H1 (cell line): ENCODE measurements around the gene ASXL1. TPM values are rescaled to one million over a fixed set of nuclear protein-coding genes. Genes with fewer than 3 reads are reported as not detected.

ENCODE experiments used
- BCL11A ChIP-seq, 2 experiments: IDR thresholded peaks; one replicate each; pipeline ENCODE4 v1.6.1; 2011; ENCODE audit warnings: low read depth in 2 of 2, low read length in 2 of 2, mild to moderate bottlenecking in 2 of 2
- polyA plus RNA-seq, 7 experiments: library from polyadenylated mRNA; depleted of rRNA in 3 of 7; stranded (reverse) in 5 of 7; unstranded in 2 of 7; fragments of >200 nt in 5 of 7; fragments of 200-250 nt in 2 of 7; gene quantifications; 1 replicate in 5 of 7; 2 replicates in 1 of 7; 4 replicates in 1 of 7; pipeline versions ENCODE4 v1.2.1 to v1.2.3, GENCODE V29; 2011 to 2013; ENCODE audit warnings: missing spikeins in 2 of 7, mixed read lengths in 2 of 7
- total RNA-seq: library from RNA; stranded (reverse); fragmentation: NEBNext Ultra II Directional; extraction: Animal tissue kit (Norgen Biotek cat#: 25700); gene quantifications from 2 replicates; pipeline ENCODE4 v1.2.1, GENCODE V29; 2021

Gene ASXL1
- total and polyA plus RNA-seq, 2 of the 8 experiments (the other 6 are each of a cell fraction or from before 2014, with no cell fraction given): 10.6 to 26.5 TPM

DNA sequence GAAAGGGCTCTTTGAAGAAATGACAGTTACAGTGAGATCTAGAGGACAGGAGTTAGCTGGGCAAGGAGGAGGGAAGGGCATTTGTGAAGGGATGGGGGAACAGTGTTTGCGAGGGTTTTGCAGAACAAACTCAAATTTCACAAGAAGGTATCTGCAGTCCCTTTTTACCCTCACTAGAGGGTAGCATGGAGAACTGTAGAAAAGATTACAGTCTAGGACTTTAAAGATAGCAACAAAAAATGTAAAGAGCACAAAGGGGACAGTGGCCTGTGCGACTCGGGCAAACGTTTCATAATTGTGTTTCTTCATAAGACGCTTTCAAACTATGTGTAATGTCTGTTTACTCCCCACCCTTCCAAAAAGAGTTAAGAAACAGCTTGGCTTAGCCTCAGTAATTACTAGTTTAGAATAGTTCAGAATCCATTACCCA, 21.2 kb upstream of the ASXL1 start (continued):
- no peak for TF ChIP-seq BCL11A (IDR thresholded peaks at IDR 0.05; ENCODE audit: low read depth in 2 of 2, low read length in 2 of 2)
